ENCODE results near the gene TMEM184A. TPM values are rescaled to one million over a fixed set of nuclear protein-coding genes. Genes with fewer than 3 reads are reported as not detected.
"Not testable (repeated sequence)": the region's sequence is repeated elsewhere in the genome, so short reads cannot be mapped to it uniquely, and the experiment has no call there.

TMEM184A gene
- total RNA-seq, 4 donors from 2014 or later, result 0.55 to 3.3 (median 1.3) TPM

- intact Hi-C loops (cut with DNase I; ENCODE audit: low total_unique reads), result no loop called here
- in situ Hi-C loops (cut with MboI; ENCODE audit: low sequenced_read_pairs in 4 of 4), result loop anchor here in 3 of 4 donors (25.0 kb wide), 2 partner anchors 177 to 627 kb away; no protein-coding TSS in a partner anchor
- H3K9me3 ChIP-seq, result no peaks in the 10 kb centered on the region
- no peak overlapping the region for H3K27ac ChIP-seq
- TF ChIP-seq POLR2A (IDR thresholded peaks at IDR 0.05), result no peak
- TF ChIP-seq, protein P1, sequence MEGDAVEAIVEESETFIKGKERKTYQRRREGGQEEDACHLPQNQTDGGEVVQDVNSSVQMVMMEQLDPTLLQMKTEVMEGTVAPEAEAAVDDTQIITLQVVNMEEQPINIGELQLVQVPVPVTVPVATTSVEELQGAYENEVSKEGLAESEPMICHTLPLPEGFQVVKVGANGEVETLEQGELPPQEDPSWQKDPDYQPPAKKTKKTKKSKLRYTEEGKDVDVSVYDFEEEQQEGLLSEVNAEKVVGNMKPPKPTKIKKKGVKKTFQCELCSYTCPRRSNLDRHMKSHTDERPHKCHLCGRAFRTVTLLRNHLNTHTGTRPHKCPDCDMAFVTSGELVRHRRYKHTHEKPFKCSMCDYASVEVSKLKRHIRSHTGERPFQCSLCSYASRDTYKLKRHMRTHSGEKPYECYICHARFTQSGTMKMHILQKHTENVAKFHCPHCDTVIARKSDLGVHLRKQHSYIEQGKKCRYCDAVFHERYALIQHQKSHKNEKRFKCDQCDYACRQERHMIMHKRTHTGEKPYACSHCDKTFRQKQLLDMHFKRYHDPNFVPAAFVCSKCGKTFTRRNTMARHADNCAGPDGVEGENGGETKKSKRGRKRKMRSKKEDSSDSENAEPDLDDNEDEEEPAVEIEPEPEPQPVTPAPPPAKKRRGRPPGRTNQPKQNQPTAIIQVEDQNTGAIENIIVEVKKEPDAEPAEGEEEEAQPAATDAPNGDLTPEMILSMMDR (IDR thresholded peaks at IDR 0.05 in 4 of 5, conservative IDR thresholded peaks at IDR 0.05 in 1 of 5), result no peak
- DNase-seq (no peak), ATAC-seq (no peak)
- peaks cover 4 to 27% (median 12%) of the 10 kb centered on the region in 3 donors for H3K27me3 ChIP-seq
- no peak overlapping the region for H3K4me3 ChIP-seq
- H3K4me1 ChIP-seq, result no peaks in the 10 kb centered on the region
- no peaks in the 10 kb centered on the region for H3K36me3 ChIP-seq
These were observed 29.4 kb upstream of the TMEM184A start for GRCh38 chr7:1585142-1585981.

DNA sequence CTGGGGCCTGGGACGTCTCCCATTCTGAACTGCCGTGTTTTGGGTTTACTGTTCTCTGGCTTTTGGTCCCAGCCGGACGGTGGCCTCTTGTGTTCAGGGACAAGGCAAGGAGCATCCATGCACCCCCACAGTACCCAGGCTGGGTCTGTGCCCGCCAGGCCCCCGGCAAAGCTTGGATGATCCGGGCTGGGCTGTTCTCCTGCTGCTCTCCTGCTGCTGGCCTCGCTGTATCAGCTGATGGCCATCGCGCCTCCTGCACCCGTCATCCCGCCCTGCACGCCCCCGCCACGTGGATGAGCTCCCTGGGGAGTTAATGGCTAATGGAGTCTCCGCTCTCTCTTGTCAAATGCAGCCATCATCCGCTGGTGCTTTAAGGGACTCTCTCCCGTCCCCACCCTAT, 28.7 kb upstream of the TMEM184A start:
- Histone ChIP-seq H3K27me3 (peaks cover 0 to 26% (median 11%) of the 10 kb centered on the region in 3 donors), H3K4me3 (no peak overlapping the region), H3K9me3 (no peaks in the 10 kb centered on the region), H3K4me1 (no peaks in the 10 kb centered on the region), H3K27ac (no peak overlapping the region), H3K36me3 (no peaks in the 10 kb centered on the region)
- TF ChIP-seq, protein P1 (IDR thresholded peaks at IDR 0.05 in 4 of 5, conservative IDR thresholded peaks at IDR 0.05 in 1 of 5), result no peak
- no peak for TF ChIP-seq POLR2A (IDR thresholded peaks at IDR 0.05)
- no peak for ATAC-seq
- intact Hi-C loops (cut with DNase I; ENCODE audit: low total_unique reads) (no loop called here), in situ Hi-C loops (cut with MboI; ENCODE audit: low sequenced_read_pairs in 4 of 4) (loop anchor here in 3 of 4 donors (25.0 kb wide), 2 partner anchors 178 to 628 kb away; no protein-coding TSS in a partner anchor)
- no peak for DNase-seq

GRCh38 chr7:1583241-1583930, 27.4 kb upstream of the TMEM184A start:
- H3K4me1 ChIP-seq; H3K9me3 ChIP-seq; H3K4me3 ChIP-seq; ATAC-seq; H3K27ac ChIP-seq; intact Hi-C loops (cut with DNase I; ENCODE audit: low total_unique reads); H3K36me3 ChIP-seq; DNase-seq: not testable (repeated sequence)
- in situ Hi-C loops (cut with MboI; ENCODE audit: low sequenced_read_pairs in 4 of 4), result loop anchor here in 3 of 4 donors (25.0 kb wide), 2 partner anchors 179 to 629 kb away; no protein-coding TSS in a partner anchor
- H3K27me3 ChIP-seq, result peaks cover 0 to 16% (median 0%) of the 10 kb centered on the region in 3 donors

GRCh38 chr7:1580422-1581030, 24.5 kb upstream of the TMEM184A start:
- H3K36me3 ChIP-seq, result peaks cover 0 to 4% of the 10 kb centered on the region in 2 donors
- no peak overlapping the region for H3K4me3 ChIP-seq
- ATAC-seq (no peak), DNase-seq (no peak)
- in situ Hi-C loops (cut with MboI; ENCODE audit: low sequenced_read_pairs in 4 of 4), result loop anchor here in 3 of 4 donors (25.0 kb wide), 2 partner anchors 182 to 632 kb away; no protein-coding TSS in a partner anchor
- intact Hi-C loops (cut with DNase I; ENCODE audit: low total_unique reads), result no loop called here
- no peaks in the 10 kb centered on the region for H3K27me3 ChIP-seq
- H3K9me3 ChIP-seq, result no peaks in the 10 kb centered on the region
- no peaks in the 10 kb centered on the region for H3K4me1 ChIP-seq
- no peak overlapping the region for H3K27ac ChIP-seq
- no peak for TF ChIP-seq POLR2A (IDR thresholded peaks at IDR 0.05)
- TF ChIP-seq, protein P1 (IDR thresholded peaks at IDR 0.05 in 4 of 5, conservative IDR thresholded peaks at IDR 0.05 in 1 of 5), result no peak
